Skin epidermis (tissue), 12 donors: ENCODE results near the gene CER1.

ENCODE experiments used
- H3K27ac ChIP-seq, 21 experiments: fragments of 200-600 bp; sonication (generic) in 11 of 21; one replicate each; pipeline ENCODE4 v1.5.0; 2020; ENCODE audit warnings: mild to moderate bottlenecking in 3 of 21, inconsistent platforms in 2 of 21, moderate library complexity in 2 of 21
- H3K4me3 ChIP-seq, 7 experiments: fragments of 200-600 bp; sonication (generic) in 2 of 7; one replicate each; pipeline ENCODE4 v1.5.0; 2020; ENCODE audit warnings: inconsistent platforms in 2 of 7, mild to moderate bottlenecking in 2 of 7, moderate library complexity in 1 of 7

The CER1 gene

GRCh38 chr9:14722391-14723035 lies at the start of gene CER1:
Gene CER1, minus strand, starts transcription at chr9:14722733. Its CDS starts 61 bp downstream, at chr9:14722672.
- Histone ChIP-seq H3K27ac (no peak within 1 kb of the TSS), H3K4me3 (no peak within 1 kb of the TSS)

- H3K4me3 ChIP-seq = no peak overlapping the region
- no peak overlapping the region for H3K27ac ChIP-seq
Observed at GRCh38 chr9:14770592-14770991, 48.1 kb upstream of the CER1 start.

GRCh38 chr9:14769230-14769571 lies 46.7 kb upstream of the CER1 start:
- no peak overlapping the region for H3K27ac ChIP-seq
- H3K4me3 ChIP-seq = no peak overlapping the region

- no peak overlapping the region for H3K4me3 ChIP-seq
- no peak overlapping the region for H3K27ac ChIP-seq
Observed at GRCh38 chr9:14768405-14769229, 46.1 kb upstream of the CER1 start.

GRCh38 chr9:14766299-14766698 lies 43.8 kb upstream of the CER1 start:
- no peak overlapping the region for H3K4me3 ChIP-seq
- no peak overlapping the region for H3K27ac ChIP-seq

- H3K27ac ChIP-seq = no peak overlapping the region
- no peak overlapping the region for H3K4me3 ChIP-seq
Observed at GRCh38 chr9:14761584-14761983, 39.1 kb upstream of the CER1 start.

GRCh38 chr9:14760060-14760459 lies 37.5 kb upstream of the CER1 start:
- Histone ChIP-seq H3K27ac (no peak overlapping the region), H3K4me3 (no peak overlapping the region)

GRCh38 chr9:14756291-14756690 lies 33.8 kb upstream of the CER1 start:
- no peak overlapping the region for H3K4me3 ChIP-seq
- no peak overlapping the region for H3K27ac ChIP-seq

- H3K4me3 ChIP-seq = no peak overlapping the region
- no peak overlapping the region for H3K27ac ChIP-seq
Observed at GRCh38 chr9:14752871-14753270, 30.3 kb upstream of the CER1 start.

- no peak overlapping the region for H3K27ac ChIP-seq
- no peak overlapping the region for H3K4me3 ChIP-seq
Observed at GRCh38 chr9:14752271-14752670, 29.7 kb upstream of the CER1 start.

GRCh38 chr9:14750821-14751220 lies 28.3 kb upstream of the CER1 start:
- no peak overlapping the region for H3K27ac ChIP-seq
- H3K4me3 ChIP-seq = no peak overlapping the region

GRCh38 chr9:14749741-14750211 lies 27.2 kb upstream of the CER1 start:
- Histone ChIP-seq H3K27ac (no peak overlapping the region), H3K4me3 (no peak overlapping the region)

GRCh38 chr9:14748373-14748772 lies 25.8 kb upstream of the CER1 start:
- no peak overlapping the region for H3K4me3 ChIP-seq

GRCh38 chr9:14747111-14747510 lies 24.6 kb upstream of the CER1 start:
- Histone ChIP-seq H3K4me3 (no peak overlapping the region), H3K27ac (no peak overlapping the region)

More at GRCh38 chr9:14748373-14748772, 25.8 kb upstream of the CER1 start:
- no peak overlapping the region for H3K27ac ChIP-seq

GRCh38 chr9:14746626-14747025 lies 24.1 kb upstream of the CER1 start:
- Histone ChIP-seq H3K4me3 (no peak overlapping the region), H3K27ac (no peak overlapping the region)

GRCh38 chr9:14744768-14745167 lies 22.2 kb upstream of the CER1 start:
- no peak overlapping the region for H3K4me3 ChIP-seq
- H3K27ac ChIP-seq = no peak overlapping the region

GRCh38 chr9:14741369-14741768 lies 18.8 kb upstream of the CER1 start:
- Histone ChIP-seq H3K27ac (no peak overlapping the region), H3K4me3 (no peak overlapping the region)

- no peak overlapping the region for H3K4me3 ChIP-seq
Observed at GRCh38 chr9:14733133-14733532, 10.6 kb upstream of the CER1 start.

GRCh38 chr9:14731294-14731981 lies 8.9 kb upstream of the CER1 start:
- no peak overlapping the region for H3K27ac ChIP-seq
- no peak overlapping the region for H3K4me3 ChIP-seq

More at GRCh38 chr9:14733133-14733532, 10.6 kb upstream of the CER1 start:
- H3K27ac ChIP-seq = no peak overlapping the region

GRCh38 chr9:14730461-14730898 lies 7.9 kb upstream of the CER1 start:
- Histone ChIP-seq H3K27ac (no peak overlapping the region), H3K4me3 (no peak overlapping the region)

- Histone ChIP-seq H3K27ac (no peak overlapping the region), H3K4me3 (no peak overlapping the region)
Observed at GRCh38 chr9:14723301-14723700, 768 bp upstream of the CER1 start.
